Skeletal muscle satellite cell (primary cell): ENCODE results near the gene MLH1.
A peak's percentile ranks its signal among the peaks of the same experiment; 100 is the strongest.

ENCODE experiments used
- H3K27me3 ChIP-seq: 2 replicates; pipeline ENCODE4 v1.7.0; 2013; ENCODE audit warnings: low read length; ENCODE audit not compliant: control insufficient read depth, insufficient read depth
- H3K36me3 ChIP-seq: 2 replicates; pipeline ENCODE4 v1.7.0; 2013; ENCODE audit warnings: mild to moderate bottlenecking, control low read depth, low read length; ENCODE audit not compliant: insufficient read depth
- H3K4me1 ChIP-seq: 2 replicates; pipeline ENCODE4 v1.7.0; 2013; ENCODE audit warnings: low read length; ENCODE audit not compliant: control insufficient read depth, insufficient read depth
- H3K4me2 ChIP-seq: 2 replicates; pipeline ENCODE4 v1.7.0; 2013; ENCODE audit warnings: mild to moderate bottlenecking, low read length
- H3K4me3 ChIP-seq: 2 replicates; pipeline ENCODE4 v1.7.0; 2013; ENCODE audit warnings: low read length
- H3K9ac ChIP-seq: 2 replicates; pipeline ENCODE4 v1.7.0; 2013; ENCODE audit warnings: mild to moderate bottlenecking, low read depth, low read length, moderate library complexity
- H3K9me3 ChIP-seq: replicated peaks from 2 replicates; pipeline ENCODE4 v1.7.0; 2013; ENCODE audit warnings: mild to moderate bottlenecking, control low read depth, low read length

Gene MLH1

DNA sequence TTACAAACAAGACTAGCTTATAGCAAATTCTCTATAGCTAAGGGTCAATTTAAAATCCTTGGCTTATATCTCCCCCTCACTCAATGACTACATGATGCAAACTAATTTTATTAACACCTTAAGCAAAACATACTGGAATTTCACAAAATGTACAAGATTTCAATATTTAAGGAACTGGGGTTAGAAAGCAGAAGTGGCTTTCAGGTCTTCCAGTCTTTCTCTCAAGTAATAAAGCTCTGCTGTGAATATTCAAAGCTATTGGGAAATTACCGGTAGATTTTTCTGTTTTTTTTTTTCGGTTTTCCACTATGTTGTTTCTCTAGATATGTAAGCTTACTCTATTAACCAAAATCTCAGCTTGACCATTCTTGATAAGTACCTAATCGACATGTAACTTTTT, 4.3 kb upstream of the MLH1 start:
- no peaks in the 10 kb centered on the region for H3K9me3 ChIP-seq
- H3K27me3 ChIP-seq: no peaks in the 10 kb centered on the region
- peaks cover 33% of the 10 kb centered on the region for H3K36me3 ChIP-seq
- H3K4me2 ChIP-seq: peak overlapping the region; percentile 83
- peaks cover 29% of the 10 kb centered on the region for H3K4me1 ChIP-seq
- H3K4me3 ChIP-seq: peak overlapping the region; percentile 3
- H3K9ac ChIP-seq: no peak overlapping the region

DNA sequence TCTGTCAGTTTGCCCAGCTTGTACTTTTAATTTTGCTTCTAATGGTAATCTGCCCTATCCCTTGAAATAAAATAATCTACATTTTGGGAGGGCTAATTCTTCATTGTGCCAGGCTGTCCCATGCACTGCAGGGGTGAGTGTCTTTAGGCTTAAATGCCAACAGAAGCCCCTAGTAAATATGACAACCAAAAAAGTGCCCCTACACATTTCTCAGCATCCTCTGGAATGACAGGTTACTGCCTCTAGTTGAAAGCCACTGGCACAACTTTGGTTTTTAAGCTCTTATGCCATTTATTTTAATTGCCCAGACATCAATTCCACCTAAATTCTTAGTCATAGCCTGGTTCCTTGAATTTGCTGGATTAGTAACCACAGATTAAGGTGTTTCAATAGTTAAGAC, 3.8 kb upstream of the MLH1 start:
- peak overlapping the region; percentile 3 for H3K4me3 ChIP-seq
- peak overlapping the region; percentile 83 for H3K4me2 ChIP-seq
- no peaks in the 10 kb centered on the region for H3K27me3 ChIP-seq
- H3K9ac ChIP-seq: no peak overlapping the region
- no peaks in the 10 kb centered on the region for H3K9me3 ChIP-seq
- H3K4me1 ChIP-seq: peaks cover 32% of the 10 kb centered on the region
- H3K36me3 ChIP-seq: peaks cover 29% of the 10 kb centered on the region

GRCh38 chr3:36991147-36991546, 2.2 kb upstream of the MLH1 start:
- H3K4me2 ChIP-seq: peak overlapping the region; percentile 83
- H3K4me1 ChIP-seq: peaks cover 32% of the 10 kb centered on the region
- H3K9me3 ChIP-seq: no peaks in the 10 kb centered on the region
- H3K36me3 ChIP-seq: peaks cover 14% of the 10 kb centered on the region
- H3K4me3 ChIP-seq: peak overlapping the region; percentile 77
- H3K9ac ChIP-seq: peak overlapping the region; percentile 88
- H3K27me3 ChIP-seq: no peaks in the 10 kb centered on the region

- peaks cover 14% of the 10 kb centered on the region for H3K36me3 ChIP-seq
- peak overlapping the region; percentile 83 for H3K4me2 ChIP-seq
- H3K9ac ChIP-seq: peak overlapping the region; percentile 88
- peak overlapping the region; percentile 77 for H3K4me3 ChIP-seq
- H3K9me3 ChIP-seq: no peaks in the 10 kb centered on the region
- H3K27me3 ChIP-seq: no peaks in the 10 kb centered on the region
- H3K4me1 ChIP-seq: peaks cover 32% of the 10 kb centered on the region
Measured at GRCh38 chr3:36991923-36992805, 1.2 kb upstream of the MLH1 start.

- Histone ChIP-seq H3K36me3 (peaks cover 18% of the 10 kb centered on the region), H3K4me2 (peak within 1 kb of the TSS; percentile 84), H3K9me3 (no peaks in the 10 kb centered on the region), H3K9ac (peak within 1 kb of the TSS; percentile 92), H3K4me1 (peaks cover 32% of the 10 kb centered on the region), H3K27me3 (no peaks in the 10 kb centered on the region), H3K4me3 (peak within 1 kb of the TSS; percentile 80)
Measured at GRCh38 chr3:36992806-36993325, 452 bp upstream of the MLH1 start, which contains the start of gene EPM2AIP1. Gene EPM2AIP1, minus strand, starts transcription at chr3:36993131. Its CDS starts 54 bp downstream, at chr3:36993077.

- Histone ChIP-seq H3K27me3 (no peaks in the 10 kb centered on the region), H3K4me2 (no peak overlapping the region), H3K4me1 (no peaks in the 10 kb centered on the region), H3K36me3 (peaks cover 64% of the 10 kb centered on the region), H3K9ac (no peak overlapping the region), H3K9me3 (no peaks in the 10 kb centered on the region), H3K4me3 (no peak overlapping the region)
Measured at GRCh38 chr3:37014620-37015019, 21.3 kb downstream of the MLH1 start.

GRCh38 chr3:37015642-37016041, 22.3 kb downstream of the MLH1 start:
- Histone ChIP-seq H3K27me3 (no peaks in the 10 kb centered on the region), H3K9me3 (no peaks in the 10 kb centered on the region), H3K9ac (no peak overlapping the region), H3K4me1 (no peaks in the 10 kb centered on the region), H3K4me2 (no peak overlapping the region), H3K4me3 (no peak overlapping the region), H3K36me3 (peaks cover 73% of the 10 kb centered on the region)

DNA sequence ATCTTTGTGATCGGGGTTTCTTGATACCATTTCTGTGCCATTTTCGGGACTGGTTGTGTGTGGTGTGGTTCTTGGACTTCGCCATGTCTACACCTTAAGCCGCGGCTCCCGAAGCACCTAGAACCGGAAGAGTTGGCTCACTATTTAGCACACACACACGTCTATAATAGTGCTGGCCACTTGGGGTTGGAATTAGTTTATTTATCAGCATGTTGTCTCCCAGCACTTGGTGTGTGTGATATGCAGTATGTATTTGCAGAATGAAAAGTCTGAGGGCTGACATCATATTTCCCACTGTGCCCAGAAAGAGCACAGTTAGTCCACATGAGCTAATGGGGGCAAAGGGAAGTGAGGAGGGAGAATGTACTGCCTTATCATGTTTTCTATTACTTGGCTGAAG, 23.6 kb downstream of the MLH1 start:
- H3K4me3 ChIP-seq: no peak overlapping the region
- H3K36me3 ChIP-seq: peaks cover 76% of the 10 kb centered on the region
- H3K27me3 ChIP-seq: no peaks in the 10 kb centered on the region
- no peaks in the 10 kb centered on the region for H3K4me1 ChIP-seq
- no peak overlapping the region for H3K9ac ChIP-seq
- no peaks in the 10 kb centered on the region for H3K9me3 ChIP-seq
- no peak overlapping the region for H3K4me2 ChIP-seq

DNA sequence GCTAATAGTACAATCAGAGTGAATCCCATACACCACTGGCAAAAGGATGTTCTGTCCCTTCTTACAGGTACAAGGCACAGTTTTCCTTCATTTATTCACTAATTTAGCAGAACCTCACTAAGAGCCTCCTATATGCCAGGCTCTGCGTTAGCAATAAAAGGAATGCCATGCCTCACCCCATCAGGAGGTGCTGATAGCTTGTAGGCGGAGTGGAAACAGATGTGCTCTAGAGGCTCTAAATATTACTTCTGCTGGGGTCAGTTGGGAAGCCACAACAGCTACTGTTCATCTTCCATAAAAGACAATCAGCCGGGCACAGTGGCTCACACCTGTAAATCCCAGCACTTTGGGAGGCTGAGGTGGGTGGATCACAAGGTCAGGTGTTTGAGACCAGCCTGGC, 24.4 kb downstream of the MLH1 start:
- Histone ChIP-seq H3K36me3 (peaks cover 76% of the 10 kb centered on the region), H3K9me3 (no peaks in the 10 kb centered on the region), H3K4me3 (no peak overlapping the region), H3K4me2 (no peak overlapping the region), H3K27me3 (no peaks in the 10 kb centered on the region), H3K4me1 (no peaks in the 10 kb centered on the region), H3K9ac (no peak overlapping the region)

DNA sequence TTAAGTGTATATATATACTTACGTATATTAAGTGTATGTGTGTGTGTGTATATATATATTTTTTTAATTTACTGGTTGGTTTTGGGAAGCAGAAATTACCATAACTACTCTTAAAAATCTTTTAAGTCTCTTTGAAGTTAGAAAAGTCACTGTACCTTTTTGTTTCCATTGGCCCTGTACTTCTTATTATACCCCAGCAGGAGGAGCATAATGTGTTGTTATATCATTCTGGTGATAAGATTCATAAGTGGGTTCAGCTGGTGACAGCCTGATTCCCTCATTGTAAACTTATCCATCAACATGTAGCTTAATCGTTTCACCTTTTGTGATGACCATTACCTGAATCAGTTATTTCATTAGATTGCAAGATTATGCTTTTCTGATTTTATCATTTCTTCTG, 30.8 kb downstream of the MLH1 start:
- no peaks in the 10 kb centered on the region for H3K4me1 ChIP-seq
- no peaks in the 10 kb centered on the region for H3K27me3 ChIP-seq
- no peak overlapping the region for H3K4me2 ChIP-seq
- peaks cover 77% of the 10 kb centered on the region for H3K36me3 ChIP-seq
- no peak overlapping the region for H3K4me3 ChIP-seq
- no peaks in the 10 kb centered on the region for H3K9me3 ChIP-seq
- H3K9ac ChIP-seq: no peak overlapping the region

DNA sequence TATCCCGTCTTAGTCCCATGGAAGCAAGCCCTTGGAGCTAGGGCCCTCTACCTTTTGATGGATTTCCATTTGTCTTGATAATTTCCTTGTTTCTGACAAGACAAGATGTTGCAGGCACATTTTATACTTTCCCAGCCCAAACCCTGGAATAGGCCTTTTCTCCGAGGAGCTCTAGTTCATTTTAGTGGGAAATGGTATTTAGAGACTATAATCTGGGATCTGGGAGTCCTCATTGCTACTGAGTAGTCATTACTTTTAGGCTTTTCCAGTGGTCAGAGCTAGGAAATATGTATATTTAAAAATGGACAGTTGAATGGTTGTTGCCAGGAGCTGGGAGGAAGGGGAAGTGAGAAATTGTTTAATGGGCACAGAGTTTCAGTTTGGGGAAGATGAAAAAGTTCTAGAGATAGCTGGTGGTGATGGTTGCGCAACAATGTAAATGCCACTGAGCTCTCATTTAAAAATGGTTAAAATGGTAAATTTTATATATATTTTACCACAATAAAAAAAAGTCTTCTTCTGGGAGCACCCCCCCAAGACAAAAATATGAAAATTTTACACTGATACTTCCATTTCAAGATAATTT, 31.6 kb downstream of the MLH1 start:
- no peak overlapping the region for H3K4me2 ChIP-seq
- H3K36me3 ChIP-seq: peaks cover 78% of the 10 kb centered on the region
- no peaks in the 10 kb centered on the region for H3K4me1 ChIP-seq
- H3K9ac ChIP-seq: no peak overlapping the region
- H3K4me3 ChIP-seq: no peak overlapping the region
- no peaks in the 10 kb centered on the region for H3K27me3 ChIP-seq
- H3K9me3 ChIP-seq: no peaks in the 10 kb centered on the region
